ENCODE data around the gene PDXK.

The PDXK gene

DNA sequence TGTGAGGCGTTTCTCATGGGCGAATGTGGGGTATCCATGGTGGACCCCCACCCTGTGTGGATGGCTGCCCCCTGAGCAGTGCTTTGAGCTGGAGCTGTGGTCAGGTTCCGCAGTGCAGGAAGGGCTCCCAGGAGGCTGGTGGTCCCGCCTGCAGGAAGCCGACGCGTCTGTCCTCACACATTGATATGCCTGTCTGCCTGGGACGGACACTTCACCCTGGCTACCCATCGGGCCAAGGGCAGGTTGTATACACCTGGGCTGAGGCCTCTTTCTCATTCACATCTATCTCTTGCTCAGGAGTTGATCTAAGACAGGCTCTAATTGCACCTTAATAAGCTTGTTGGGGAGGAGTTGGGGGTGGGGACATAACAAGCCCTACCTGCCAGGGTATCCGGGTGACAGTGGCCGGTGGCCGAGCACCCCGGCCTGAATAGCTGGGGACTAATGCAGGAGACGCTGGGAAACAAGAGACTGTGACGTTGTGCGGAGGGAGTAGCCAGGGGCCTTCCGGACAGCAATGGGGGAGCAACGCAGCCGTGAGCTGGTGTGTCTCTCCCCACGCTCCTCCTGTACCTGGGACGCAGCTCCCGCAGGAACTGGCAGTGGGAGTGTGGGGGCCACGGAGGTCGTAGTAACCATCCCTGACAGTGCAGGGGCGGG is 21.7 kb downstream of the PDXK start:
- in situ Hi-C loops (cut with MboI; ENCODE audit: low sequenced_read_pairs): no loop called here

DNA sequence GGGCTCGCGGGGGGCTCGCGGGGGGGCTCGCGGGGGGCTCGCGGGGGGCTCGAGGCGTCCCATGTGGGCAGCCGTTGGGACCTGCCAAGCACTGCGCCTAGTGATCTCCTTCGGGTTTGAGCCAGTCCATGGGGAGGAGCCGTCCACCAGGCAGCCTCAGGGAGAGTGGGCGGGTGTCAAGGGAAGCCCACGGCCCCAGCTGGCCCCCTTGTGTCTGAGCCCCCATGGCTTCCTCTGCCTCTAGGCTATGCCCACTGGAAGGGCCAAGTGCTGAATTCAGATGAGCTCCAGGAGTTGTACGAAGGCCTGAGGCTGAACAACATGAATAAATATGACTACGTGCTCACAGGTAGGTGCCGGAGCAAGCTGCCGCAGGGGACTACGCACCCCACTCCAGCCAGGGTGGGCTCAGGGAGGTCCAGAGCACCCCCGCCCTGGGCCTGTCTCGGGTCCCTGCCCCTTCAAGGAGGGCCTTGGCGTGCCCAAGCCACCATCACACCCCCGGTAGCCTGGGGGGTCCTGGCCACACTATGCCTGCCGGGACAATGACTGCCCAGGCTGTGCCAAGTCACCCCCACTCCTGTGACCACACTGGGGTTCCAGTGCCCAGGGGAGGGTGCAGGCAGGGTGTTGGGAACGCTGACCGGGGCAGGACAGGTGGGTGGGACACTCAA is 22.6 kb downstream of the PDXK start:
- in situ Hi-C loops (cut with MboI; ENCODE audit: low sequenced_read_pairs): no loop called here

DNA sequence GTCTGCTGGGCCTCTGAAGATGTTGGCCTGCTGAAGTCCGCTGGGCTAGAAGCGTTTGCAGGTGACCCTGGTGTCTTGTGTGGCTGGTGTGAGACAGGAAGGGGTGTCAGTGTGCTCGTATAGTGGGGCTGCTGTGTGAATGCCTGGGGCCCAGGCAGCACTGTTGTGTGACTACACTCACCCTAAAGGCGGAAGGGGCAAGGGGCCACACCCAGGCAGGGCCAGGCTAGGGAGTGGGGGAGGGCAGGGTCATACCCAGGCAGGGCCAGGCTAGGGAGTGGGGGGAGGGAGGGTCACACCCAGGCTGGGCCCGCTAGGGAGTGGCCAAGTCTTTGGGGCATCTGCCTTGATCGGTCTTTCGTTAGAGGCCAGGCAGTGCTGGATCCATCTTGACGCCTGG is 25.0 kb downstream of the PDXK start:
- in situ Hi-C loops (cut with MboI; ENCODE audit: low sequenced_read_pairs): no loop called here

- in situ Hi-C loops (cut with MboI; ENCODE audit: low sequenced_read_pairs): no loop called here
Observed at GRCh38 chr21:43744725-43745124, 25.8 kb downstream of the PDXK start.

GRCh38 chr21:43745772-43746517 is 27.0 kb downstream of the PDXK start:
- in situ Hi-C loops (cut with MboI; ENCODE audit: low sequenced_read_pairs): no loop called here

DNA sequence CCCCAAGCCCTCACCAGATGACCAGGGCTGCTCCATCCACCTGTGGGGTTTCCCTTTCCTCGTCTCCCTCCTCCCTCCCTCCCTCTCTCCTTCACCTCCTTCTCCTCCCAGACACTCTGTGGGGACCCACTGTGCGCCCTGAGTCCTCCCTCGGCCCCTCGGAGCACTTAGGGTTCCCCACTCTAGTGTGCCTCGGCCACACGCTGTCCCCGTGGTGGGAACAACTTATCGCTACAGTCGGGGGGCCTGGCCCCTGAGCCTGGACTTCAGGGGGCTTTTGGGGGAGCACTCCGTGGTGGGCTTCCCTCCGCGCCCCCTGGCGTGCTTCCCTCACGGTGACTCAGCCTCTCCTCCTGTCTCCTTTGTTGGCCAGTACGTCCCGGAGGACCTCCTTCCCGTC is 29.7 kb downstream of the PDXK start:
- in situ Hi-C loops (cut with MboI; ENCODE audit: low sequenced_read_pairs): no loop called here

- in situ Hi-C loops (cut with MboI; ENCODE audit: low sequenced_read_pairs): no loop called here
Observed at GRCh38 chr21:43749651-43750262, 30.8 kb downstream of the PDXK start.

- in situ Hi-C loops (cut with MboI; ENCODE audit: low sequenced_read_pairs): no loop called here
Observed at GRCh38 chr21:43750339-43751033, 31.6 kb downstream of the PDXK start.

DNA sequence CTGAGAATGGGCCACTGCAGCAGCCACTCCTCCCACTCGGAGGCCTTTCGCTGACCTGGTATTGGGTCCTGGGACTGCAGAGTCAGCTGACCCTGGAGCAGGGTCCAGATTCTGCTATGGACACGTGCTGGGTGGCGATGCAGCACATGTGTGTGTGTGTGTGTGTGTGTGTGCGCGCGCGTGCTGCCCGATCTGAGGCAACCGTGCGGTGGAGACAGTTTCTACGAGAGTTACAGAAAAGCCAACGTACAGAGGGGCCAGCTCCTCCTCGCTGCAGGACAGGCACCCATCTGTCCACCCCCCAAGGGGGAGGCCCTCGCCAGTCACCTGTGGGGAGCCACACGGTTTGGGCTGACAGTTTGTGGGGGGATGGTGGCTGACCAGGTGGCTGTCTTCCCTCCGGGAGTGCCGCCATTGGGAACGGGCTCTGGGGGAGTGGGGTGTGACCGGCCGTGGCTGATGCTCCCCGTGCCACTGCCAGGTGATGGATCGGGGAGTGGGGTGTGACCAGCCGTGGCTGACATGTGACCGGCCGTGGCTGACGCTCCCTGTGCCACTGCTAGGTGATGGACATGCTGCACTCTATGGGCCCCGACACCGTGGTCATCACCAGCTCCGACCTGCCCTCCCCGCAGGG is 33.1 kb downstream of the PDXK start:
- in situ Hi-C loops (cut with MboI; ENCODE audit: low sequenced_read_pairs): no loop called here

- in situ Hi-C loops (cut with MboI; ENCODE audit: low sequenced_read_pairs): no loop called here
Observed at GRCh38 chr21:43752758-43753438, 34.0 kb downstream of the PDXK start.

DNA sequence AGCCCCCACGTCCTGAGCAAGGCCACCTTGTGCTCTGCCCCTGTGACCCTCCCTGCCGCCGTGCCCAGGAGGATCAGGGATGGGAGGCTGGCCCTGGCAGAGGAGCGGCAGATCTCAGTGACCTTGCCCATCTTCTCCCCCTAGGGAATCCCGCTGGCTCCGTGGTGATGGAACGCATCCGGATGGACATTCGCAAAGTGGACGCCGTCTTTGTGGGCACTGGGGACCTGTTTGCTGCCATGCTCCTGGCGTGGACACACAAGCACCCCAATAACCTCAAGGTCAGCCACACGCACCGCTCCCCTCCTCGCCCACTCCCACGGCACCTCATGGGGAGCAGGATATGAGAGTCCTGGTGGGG is 34.5 kb downstream of the PDXK start:
- in situ Hi-C loops (cut with MboI; ENCODE audit: low sequenced_read_pairs): no loop called here

DNA sequence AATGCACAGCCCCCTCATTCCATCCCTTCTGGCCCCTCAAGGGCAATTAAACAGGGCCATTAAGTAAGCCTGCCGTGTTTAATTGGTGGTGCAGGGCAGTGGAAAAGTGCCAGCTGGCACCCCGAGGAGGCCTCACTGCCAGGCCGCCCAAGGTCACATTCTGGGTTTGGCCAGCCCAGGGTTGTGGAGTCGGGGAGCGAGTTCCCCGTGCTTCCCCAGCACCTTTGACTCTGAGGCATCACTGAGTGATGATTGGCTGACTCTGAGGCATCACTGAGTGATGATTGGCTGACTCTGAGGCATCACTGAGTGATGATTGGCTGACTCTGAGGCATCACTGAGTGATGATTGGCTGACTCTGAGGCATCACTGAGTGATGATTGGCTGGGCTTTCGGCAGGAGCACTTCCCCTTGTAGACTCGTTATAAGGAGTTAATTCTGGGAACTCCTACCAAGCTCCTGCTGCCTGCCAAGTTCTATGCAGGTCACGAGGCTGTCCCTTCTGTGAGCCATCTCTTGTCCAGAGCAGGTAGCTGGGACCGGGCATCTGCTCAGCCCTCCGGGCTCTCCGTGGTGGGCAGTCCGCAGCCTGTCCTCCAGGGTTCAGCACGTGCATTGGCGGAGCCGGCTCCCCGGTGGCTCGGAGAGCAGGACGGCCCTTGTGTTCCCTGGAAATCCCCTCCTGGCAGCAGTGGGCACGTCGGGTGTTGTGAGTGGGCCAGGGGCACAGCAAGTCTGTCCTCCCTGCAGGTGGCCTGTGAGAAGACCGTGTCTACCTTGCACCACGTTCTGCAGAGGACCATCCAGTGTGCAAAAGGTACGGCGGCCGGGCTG is 36.2 kb downstream of the PDXK start:
- in situ Hi-C loops (cut with MboI; ENCODE audit: low sequenced_read_pairs): no loop called here

DNA sequence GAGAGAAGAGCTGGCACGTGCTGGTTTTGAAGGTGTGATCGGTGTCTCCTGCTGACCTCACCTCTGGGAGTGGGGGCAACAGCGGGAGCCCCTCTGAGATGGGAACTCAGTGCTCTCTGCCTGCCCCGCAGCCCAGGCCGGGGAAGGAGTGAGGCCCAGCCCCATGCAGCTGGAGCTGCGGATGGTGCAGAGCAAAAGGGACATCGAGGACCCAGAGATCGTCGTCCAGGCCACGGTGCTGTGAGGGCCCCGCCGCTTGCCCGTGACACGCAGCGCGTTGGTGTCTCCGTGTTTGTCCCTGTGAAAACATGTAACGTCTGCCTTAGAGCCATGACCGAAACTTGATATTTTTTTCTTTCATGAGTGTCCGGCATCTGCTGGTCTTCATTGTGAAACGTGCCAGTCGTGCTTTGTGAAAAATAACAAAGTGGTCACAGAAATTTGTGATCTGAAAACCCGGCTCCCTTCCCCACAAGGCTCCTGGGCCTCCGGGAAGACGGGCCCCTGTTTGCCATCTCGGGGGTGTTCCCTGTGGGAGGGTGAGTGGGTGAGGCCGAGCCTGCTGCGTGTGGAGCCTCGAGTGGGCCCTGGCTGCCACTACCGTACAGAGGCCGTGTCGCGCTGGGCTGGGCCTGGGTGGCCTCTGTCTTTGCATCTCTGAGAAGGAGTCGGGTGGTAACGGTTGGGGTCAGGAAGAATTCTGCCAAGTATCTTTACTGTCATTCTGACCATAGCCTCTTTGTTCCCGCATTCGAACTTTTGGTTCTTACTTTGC is 37.1 kb downstream of the PDXK start:
- in situ Hi-C loops (cut with MboI; ENCODE audit: low sequenced_read_pairs): no loop called here

DNA sequence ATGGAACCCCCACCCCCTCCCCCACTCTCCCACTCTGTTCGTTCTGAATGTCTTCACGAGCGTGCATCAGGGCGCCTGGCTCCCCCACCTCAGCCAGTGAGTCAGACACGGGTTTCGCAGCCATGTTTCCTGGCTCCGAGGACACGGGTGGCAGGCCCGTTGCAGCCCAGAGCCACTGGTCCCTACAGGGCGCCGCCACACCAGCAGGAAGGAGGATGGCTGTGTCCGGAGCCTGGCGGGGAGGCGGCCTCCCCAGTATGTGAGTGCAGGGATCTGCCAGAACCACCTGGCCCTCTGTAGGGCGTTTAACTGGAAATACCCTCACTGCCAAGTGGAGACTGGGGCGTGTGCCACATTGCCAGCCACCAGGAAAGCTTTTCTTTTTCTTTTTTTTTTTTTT is 38.7 kb downstream of the PDXK start:
- in situ Hi-C loops (cut with MboI; ENCODE audit: low sequenced_read_pairs): no loop called here

DNA sequence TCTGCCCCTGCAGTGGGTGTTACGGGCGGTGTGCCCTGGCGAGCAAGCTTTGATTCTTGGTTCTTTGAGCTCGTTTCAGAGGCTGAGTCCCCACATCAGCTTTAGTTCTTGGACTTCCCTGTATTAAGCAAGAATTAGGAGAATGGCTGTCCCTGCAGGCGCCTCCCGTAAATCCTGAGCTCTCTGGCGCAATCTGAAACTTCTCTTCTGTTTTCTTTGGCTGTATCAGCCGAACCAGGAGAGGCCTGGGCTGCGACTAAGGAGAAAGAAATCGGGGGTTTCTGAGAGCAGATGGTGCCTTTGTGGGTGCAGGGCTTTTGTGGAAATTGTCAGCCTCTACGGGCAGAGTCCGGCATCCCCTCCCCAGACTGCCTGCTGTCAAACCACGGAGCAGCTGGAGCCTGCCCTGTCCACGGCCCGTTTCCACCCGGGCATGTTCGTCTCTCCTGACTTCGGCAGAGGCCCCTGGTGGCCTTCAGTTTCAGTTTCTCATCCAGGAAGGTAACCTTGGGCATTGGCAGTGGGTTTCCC is 39.2 kb downstream of the PDXK start:
- in situ Hi-C loops (cut with MboI; ENCODE audit: low sequenced_read_pairs): no loop called here

DNA sequence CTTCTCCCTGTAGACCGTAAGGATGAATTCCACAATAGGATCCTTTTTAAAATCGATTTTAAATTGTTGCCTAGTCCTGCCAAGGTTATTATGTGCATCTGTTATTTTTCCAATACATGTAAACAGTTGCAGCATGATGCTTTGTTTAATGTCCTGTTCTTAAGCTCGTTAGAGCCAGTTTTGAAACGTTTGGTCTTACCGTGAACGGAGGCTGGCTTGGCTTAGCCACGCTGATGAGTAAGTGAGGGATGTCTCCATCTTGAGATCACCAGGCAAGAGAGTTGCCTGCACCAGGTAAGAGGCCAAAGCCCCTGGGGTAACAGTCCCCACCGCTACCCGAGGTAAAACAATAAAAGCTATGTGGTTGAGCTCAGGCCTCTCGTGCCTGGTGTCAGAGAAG is 39.9 kb downstream of the PDXK start:
- in situ Hi-C loops (cut with MboI; ENCODE audit: low sequenced_read_pairs): no loop called here

- in situ Hi-C loops (cut with MboI; ENCODE audit: low sequenced_read_pairs): no loop called here
Observed at GRCh38 chr21:43759651-43760050, 40.7 kb downstream of the PDXK start.

- in situ Hi-C loops (cut with MboI; ENCODE audit: low sequenced_read_pairs): no loop called here
Observed at GRCh38 chr21:43760391-43760958, 41.5 kb downstream of the PDXK start.

Measured in HL-60/S4 treated with phorbol 12-myristate 13-acetate at 8.2 ng/mL for 4 days and 3 days (cell line).